Fibroblast of lung (primary cell): ENCODE data around the gene RNU11. TPM values are rescaled to one million over a fixed set of nuclear protein-coding genes. Genes with fewer than 3 reads are reported as not detected.
"Not testable (repeated sequence)": the region's sequence is repeated elsewhere in the genome, so short reads cannot be mapped to it uniquely, and the experiment has no call there.

ENCODE experiments used
- DNase-seq, 2 donors: peaks; one replicate each; pipeline versions ENCODE4 v3.0.0 to v3.0.0-alpha.2; 2010; ENCODE audit warnings: low read depth in 2 of 2
- H2AFZ ChIP-seq: 2 replicates; pipeline ENCODE4 v1.5.1; 2012; ENCODE audit warnings: low read length, control low read depth, inconsistent platforms
- H3K27ac ChIP-seq: 2 replicates; pipeline ENCODE4 v1.5.1; 2011; ENCODE audit warnings: low read length, control low read depth; ENCODE audit not compliant: insufficient read depth
- H3K27me3 ChIP-seq: 2 replicates; pipeline ENCODE4 v1.5.1; 2011; ENCODE audit warnings: mild to moderate bottlenecking, low read length; ENCODE audit not compliant: control insufficient read depth, insufficient read depth
- H3K36me3 ChIP-seq: 2 replicates; pipeline ENCODE4 v1.5.1; 2011; ENCODE audit warnings: low read length; ENCODE audit not compliant: control insufficient read depth, insufficient read depth
- H3K4me1 ChIP-seq: 2 replicates; pipeline ENCODE4 v1.5.1; 2011; ENCODE audit warnings: low read length; ENCODE audit not compliant: control insufficient read depth, insufficient read depth; ENCODE audit errors: extremely low read depth
- H3K4me2 ChIP-seq: 2 replicates; pipeline ENCODE4 v1.5.1; 2011; ENCODE audit warnings: low read length, control low read depth; ENCODE audit not compliant: insufficient read depth; ENCODE audit errors: extremely low read depth
- H3K4me3 ChIP-seq, 4 experiments: fragments of 200-600 bp in 1 of 4; sonication (generic) in 1 of 4; replicated peaks in 1 of 4; 2 replicates each; pipeline ENCODE4 v1.5.1; 2011 to 2016; ENCODE audit warnings: low read length in 4 of 4, low read depth in 3 of 4, mild to moderate bottlenecking in 3 of 4, control low read depth in 2 of 4, inconsistent platforms in 1 of 4, mixed read lengths in 1 of 4; ENCODE audit not compliant: insufficient read depth in 1 of 4; ENCODE audit errors: control extremely low read depth in 1 of 4
- H3K79me2 ChIP-seq: 2 replicates; pipeline ENCODE4 v1.5.1; 2012; ENCODE audit warnings: mild to moderate bottlenecking, low read length, inconsistent platforms; ENCODE audit not compliant: control insufficient read depth, insufficient read depth
- H3K9ac ChIP-seq: 2 replicates; pipeline ENCODE4 v1.5.1; 2011; ENCODE audit warnings: mild to moderate bottlenecking, low read length, control low read depth; ENCODE audit not compliant: insufficient read depth
- H3K9me3 ChIP-seq: 2 replicates; pipeline ENCODE4 v1.5.1; 2012; ENCODE audit warnings: low read depth, low read length; ENCODE audit not compliant: control insufficient read depth, insufficient read depth
- H4K20me1 ChIP-seq: 2 replicates; pipeline ENCODE4 v1.5.1; 2011; ENCODE audit warnings: low read length; ENCODE audit not compliant: control insufficient read depth, insufficient read depth; ENCODE audit errors: extremely low read depth
- CTCF ChIP-seq, 2 donors: IDR thresholded peaks in 1 of 2; conservative IDR thresholded peaks in 1 of 2; 1 replicate in 1 of 2; 2 replicates in 1 of 2; pipeline ENCODE4 v1.5.1; 2011 to 2012; ENCODE audit warnings: low read length in 2 of 2, control low read depth in 1 of 2, inconsistent platforms in 1 of 2, low read depth in 1 of 2, mild to moderate bottlenecking in 1 of 2
- EZH2 ChIP-seq: IDR thresholded peaks from 2 replicates; pipeline ENCODE4 v1.5.1; 2012; ENCODE audit warnings: low read length, control low read depth, mild to moderate bottlenecking; ENCODE audit errors: missing control alignments
- polyA plus RNA-seq, 2 donors: library from polyadenylated mRNA; depleted of rRNA in 1 of 2; stranded (reverse) in 1 of 2; unstranded in 1 of 2; fragments of >200 nt; gene quantifications; 2 replicates each; pipeline ENCODE4 v1.2.1, GENCODE V29; 2011 to 2012; ENCODE audit warnings: missing spikeins in 1 of 2
- total RNA-seq: library from RNA; depleted of rRNA; stranded (reverse); fragments of >200 nt; gene quantifications from 2 replicates; pipeline ENCODE4 v1.2.1, GENCODE V29; 2014

Gene RNU11
- total and polyA plus RNA-seq, 2 donors (not counting 1 experiment from before 2014, with no cell fraction given), result not detected

- not testable (repeated sequence) for H3K4me3 ChIP-seq, H3K9ac ChIP-seq, H3K4me1 ChIP-seq, H3K9me3 ChIP-seq, H3K27ac ChIP-seq, H2AFZ ChIP-seq, H3K36me3 ChIP-seq, H4K20me1 ChIP-seq, H3K79me2 ChIP-seq, H3K4me2 ChIP-seq, H3K27me3 ChIP-seq
- TF ChIP-seq CTCF (conservative IDR thresholded peaks at IDR 0.05 in 1 of 2, IDR thresholded peaks at IDR 0.05 in 1 of 2; ENCODE audit: low read depth in 1 of 2, low read length in 2 of 2), result peak; percentile 12 to 34
- peak in 1 of 2 donors; percentile 37 for DNase-seq
Observed at GRCh38 chr1:28653870-28654269, 5.5 kb downstream of the RNU11 start.

GRCh38 chr1:28655448-28656311, 7.3 kb downstream of the RNU11 start:
- not testable (repeated sequence) for H3K36me3 ChIP-seq, H3K27ac ChIP-seq, H3K4me3 ChIP-seq, H3K27me3 ChIP-seq, H3K79me2 ChIP-seq, H3K9ac ChIP-seq, H3K4me1 ChIP-seq, H3K9me3 ChIP-seq, H3K4me2 ChIP-seq, H2AFZ ChIP-seq, H4K20me1 ChIP-seq, DNase-seq

GRCh38 chr1:28656335-28656734, 7.9 kb downstream of the RNU11 start:
- no peaks in the 10 kb centered on the region for H3K9me3 ChIP-seq
- TF ChIP-seq EZH2, result no peak
- TF ChIP-seq CTCF (conservative IDR thresholded peaks at IDR 0.05 in 1 of 2, IDR thresholded peaks at IDR 0.05 in 1 of 2; ENCODE audit: low read depth in 1 of 2, low read length in 2 of 2), result no peak
- H2AFZ ChIP-seq, result no peak overlapping the region
- no peaks in the 10 kb centered on the region for H3K27me3 ChIP-seq
- no peak overlapping the region for H3K27ac ChIP-seq
- no peaks in the 10 kb centered on the region for H3K79me2 ChIP-seq
- no peaks in the 10 kb centered on the region for H3K36me3 ChIP-seq
- DNase-seq, result no peak
- no peaks in the 10 kb centered on the region for H3K4me1 ChIP-seq
- H3K4me3 ChIP-seq, result no peak overlapping the region
- H3K9ac ChIP-seq, result no peak overlapping the region
- H4K20me1 ChIP-seq, result no peaks in the 10 kb centered on the region
- no peak overlapping the region for H3K4me2 ChIP-seq
